Measurements from ENCODE around the gene SLC35B2.

Gene SLC35B2

GRCh38 chr6:44266347-44266746 is 9.0 kb upstream of the SLC35B2 start:
- DNase-seq: no peak

GRCh38 chr6:44265722-44266233 is 8.4 kb upstream of the SLC35B2 start:
- DNase-seq: no peak

- DNase-seq: peak; percentile 95
Measured at GRCh38 chr6:44265007-44265721, 7.8 kb upstream of the SLC35B2 start, which contains the start of gene NFKBIE. Gene NFKBIE (minus strand): TSS chr6:44265551. CDS start chr6:44265346, 205 bp downstream.

GRCh38 chr6:44264154-44265006 is 7.1 kb upstream of the SLC35B2 start:
- DNase-seq: no peak

GRCh38 chr6:44263354-44264100 is 6.2 kb upstream of the SLC35B2 start:
- no peak for DNase-seq

GRCh38 chr6:44262467-44263353 is 5.4 kb upstream of the SLC35B2 start:
- DNase-seq: no peak

- DNase-seq: peak; percentile 68
Measured at GRCh38 chr6:44261581-44261980, 4.3 kb upstream of the SLC35B2 start.

- DNase-seq: no peak
Measured at GRCh38 chr6:44260451-44261297, 3.3 kb upstream of the SLC35B2 start.

- DNase-seq: no peak
Measured at GRCh38 chr6:44260011-44260410, 2.7 kb upstream of the SLC35B2 start.

GRCh38 chr6:44258921-44259320 is 1.6 kb upstream of the SLC35B2 start:
- DNase-seq: no peak

- no peak for DNase-seq
Measured at GRCh38 chr6:44258325-44258863, 1.1 kb upstream of the SLC35B2 start.

GRCh38 chr6:44257753-44258324 is 511 bp upstream of the SLC35B2 start:
- no peak for DNase-seq

- DNase-seq: no peak
Measured at GRCh38 chr6:44256775-44257024, 628 bp downstream of the SLC35B2 start.

GRCh38 chr6:44255871-44256774 is 1.2 kb downstream of the SLC35B2 start:
- DNase-seq: no peak

GRCh38 chr6:44255105-44255808 is 2.1 kb downstream of the SLC35B2 start:
- peak; percentile 66 for DNase-seq

- peak; percentile 65 for DNase-seq
Measured at GRCh38 chr6:44254191-44255104, 2.9 kb downstream of the SLC35B2 start.

- peak; percentile 88 for DNase-seq
Measured at GRCh38 chr6:44253307-44254101, 3.8 kb downstream of the SLC35B2 start.

Data from NCI-H82 (cell line).